ENCODE measurements around the gene IL17D.

GRCh38 chr13:20729633-20730585, 26.4 kb downstream of the IL17D start:
- TF ChIP-seq CTCF (IDR thresholded peaks at IDR 0.05; ENCODE audit: extremely low read depth in 1 of 2, insufficient read depth in 1 of 2, low read depth in 1 of 2, low read length in 2 of 2) (no peak), EZH2 (IDR thresholded peaks at IDR 0.05; ENCODE audit: borderline replicate concordance, low read depth, low read length, severe bottlenecking) (no peak), POLR2AphosphoS5 (IDR thresholded peaks at IDR 0.05; ENCODE audit: insufficient read depth, low read depth, low read length) (no peak), MAX (IDR thresholded peaks at IDR 0.05; ENCODE audit: insufficient read depth, insufficient read length) (no peak), POLR2A (IDR thresholded peaks at IDR 0.05; ENCODE audit: low read depth, low read length) (no peak), FOS (IDR thresholded peaks at IDR 0.05; ENCODE audit: borderline replicate concordance, insufficient read depth, low read length) (no peak), MYC (IDR thresholded peaks at IDR 0.05; ENCODE audit: low read depth, low read length) (no peak), JUN (IDR thresholded peaks at IDR 0.05; ENCODE audit: borderline replicate concordance, insufficient read depth, insufficient read length, low read depth) (no peak)
